Osteocyte (in vitro differentiated cells): ENCODE data around the gene UBL4B. TPM values are rescaled to one million over a fixed set of nuclear protein-coding genes. Genes with fewer than 3 reads are reported as not detected.

Experiments used
- DNase-seq: peaks from one replicate; pipeline ENCODE4 v3.0.0; 2021; ENCODE audit warnings: mixed read lengths; ENCODE audit not compliant: unreplicated experiment; ENCODE audit errors: extremely low spot score
- H3K27ac Mint-ChIP-seq: one replicate; pipeline ENCODE4 v1.8.0; 2021; ENCODE audit warnings: mild to moderate bottlenecking, mixed read lengths; ENCODE audit not compliant: unreplicated experiment
- H3K27me3 Mint-ChIP-seq: one replicate; pipeline ENCODE4 v1.8.0; 2021; ENCODE audit warnings: mixed read lengths; ENCODE audit not compliant: unreplicated experiment
- H3K36me3 Mint-ChIP-seq: one replicate; pipeline ENCODE4 v1.8.0; 2021; ENCODE audit warnings: mixed read lengths; ENCODE audit not compliant: unreplicated experiment
- H3K4me1 Mint-ChIP-seq: one replicate; pipeline ENCODE4 v1.8.0; 2021; ENCODE audit warnings: mixed read lengths; ENCODE audit not compliant: unreplicated experiment
- H3K4me3 Mint-ChIP-seq: one replicate; pipeline ENCODE4 v1.8.0; 2021; ENCODE audit warnings: mild to moderate bottlenecking, moderate library complexity, mixed read lengths; ENCODE audit not compliant: unreplicated experiment
- H3K9me3 Mint-ChIP-seq: one replicate; pipeline ENCODE4 v1.8.0; 2021; ENCODE audit warnings: mixed read lengths; ENCODE audit not compliant: unreplicated experiment
- CTCF ChIP-seq: fragments of 200-600 bp; sonication (generic); IDR thresholded peaks from 2 replicates; pipeline ENCODE4 v1.5.0; 2021; ENCODE audit warnings: antibody characterized with exemption, mild to moderate bottlenecking, moderate library complexity
- total RNA-seq: library from RNA; stranded (reverse); gene quantifications from 2 replicates; pipeline ENCODE4 v1.2.1, GENCODE V29; 2021

The UBL4B gene
- total RNA-seq, 1 donor from 2014 or later, result not detected

DNA sequence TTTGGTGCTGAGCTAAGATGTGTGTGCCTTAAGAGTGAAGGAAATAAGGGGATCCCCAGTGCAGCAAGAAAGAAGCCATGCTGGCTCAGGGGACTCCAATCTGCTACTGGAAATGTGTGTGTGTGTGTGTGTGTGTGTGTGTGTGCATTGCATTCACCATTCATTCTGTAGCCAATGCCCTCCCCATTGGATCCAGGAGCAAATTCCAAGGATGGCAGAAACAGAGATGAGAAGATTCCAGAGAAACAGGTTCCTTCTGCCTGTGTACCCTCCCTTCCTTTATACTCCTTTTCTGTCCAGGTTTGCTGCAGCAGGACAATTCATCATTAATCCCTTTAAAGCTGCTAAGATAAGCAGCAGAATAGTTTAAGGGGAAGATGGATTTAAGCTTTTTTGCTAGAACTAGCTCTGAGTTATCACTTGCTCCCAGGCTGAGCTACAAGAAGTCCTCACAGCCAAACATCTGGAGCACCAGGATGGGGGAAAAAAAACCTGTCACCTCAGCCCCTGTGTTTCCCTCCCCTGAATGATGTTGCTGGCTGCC, 41.2 kb downstream of the UBL4B start:
- no peak for DNase-seq
- Mint-ChIP-seq H3K4me1 (peaks cover 6% of the 10 kb centered on the region), H3K4me3 (no peak overlapping the region), H3K27ac (no peak overlapping the region), H3K36me3 (no peaks in the 10 kb centered on the region), H3K9me3 (no peaks in the 10 kb centered on the region), H3K27me3 (peaks cover 45% of the 10 kb centered on the region)
- TF ChIP-seq CTCF, result no peak

- Mint-ChIP-seq H3K9me3 (no peaks in the 10 kb centered on the region), H3K27me3 (peaks cover 40% of the 10 kb centered on the region), H3K4me3 (no peak overlapping the region), H3K27ac (no peak overlapping the region), H3K36me3 (no peaks in the 10 kb centered on the region), H3K4me1 (peaks cover under 1% of the 10 kb centered on the region)
- TF ChIP-seq CTCF, result no peak
- DNase-seq, result peak; percentile 92
Observed at GRCh38 chr1:110155878-110156522, 43.8 kb downstream of the UBL4B start.

- H3K4me3 Mint-ChIP-seq, result no peak overlapping the region
- no peaks in the 10 kb centered on the region for H3K4me1 Mint-ChIP-seq
- H3K27me3 Mint-ChIP-seq, result peaks cover 23% of the 10 kb centered on the region
- no peak for TF ChIP-seq CTCF
- no peak for DNase-seq
- H3K27ac Mint-ChIP-seq, result no peak overlapping the region
- no peaks in the 10 kb centered on the region for H3K36me3 Mint-ChIP-seq
- no peaks in the 10 kb centered on the region for H3K9me3 Mint-ChIP-seq
Observed at GRCh38 chr1:110158261-110158660, 46.0 kb downstream of the UBL4B start.

DNA sequence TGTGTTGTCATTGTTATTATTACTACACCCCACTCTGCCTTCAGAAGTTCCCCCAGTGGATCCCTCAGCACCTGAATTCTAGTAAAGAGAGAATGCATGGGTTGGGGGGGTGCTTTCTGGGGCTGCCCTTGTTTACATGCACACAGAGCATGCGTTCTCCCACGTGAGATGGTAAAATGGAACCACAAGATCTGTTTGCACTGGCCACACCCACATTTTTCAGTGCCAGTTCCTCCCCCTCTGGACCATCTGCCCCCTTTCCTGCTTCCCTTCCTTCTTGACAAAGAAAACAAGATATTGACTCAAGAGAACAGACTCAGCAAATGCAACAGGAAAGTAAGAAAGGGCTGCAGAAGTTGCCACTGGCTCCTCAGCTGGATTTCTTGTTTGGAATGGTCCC, 46.9 kb downstream of the UBL4B start:
- no peak overlapping the region for H3K27ac Mint-ChIP-seq
- DNase-seq, result no peak
- no peaks in the 10 kb centered on the region for H3K36me3 Mint-ChIP-seq
- no peaks in the 10 kb centered on the region for H3K9me3 Mint-ChIP-seq
- TF ChIP-seq CTCF, result no peak
- peaks cover 15% of the 10 kb centered on the region for H3K27me3 Mint-ChIP-seq
- no peak overlapping the region for H3K4me3 Mint-ChIP-seq
- no peaks in the 10 kb centered on the region for H3K4me1 Mint-ChIP-seq

DNA sequence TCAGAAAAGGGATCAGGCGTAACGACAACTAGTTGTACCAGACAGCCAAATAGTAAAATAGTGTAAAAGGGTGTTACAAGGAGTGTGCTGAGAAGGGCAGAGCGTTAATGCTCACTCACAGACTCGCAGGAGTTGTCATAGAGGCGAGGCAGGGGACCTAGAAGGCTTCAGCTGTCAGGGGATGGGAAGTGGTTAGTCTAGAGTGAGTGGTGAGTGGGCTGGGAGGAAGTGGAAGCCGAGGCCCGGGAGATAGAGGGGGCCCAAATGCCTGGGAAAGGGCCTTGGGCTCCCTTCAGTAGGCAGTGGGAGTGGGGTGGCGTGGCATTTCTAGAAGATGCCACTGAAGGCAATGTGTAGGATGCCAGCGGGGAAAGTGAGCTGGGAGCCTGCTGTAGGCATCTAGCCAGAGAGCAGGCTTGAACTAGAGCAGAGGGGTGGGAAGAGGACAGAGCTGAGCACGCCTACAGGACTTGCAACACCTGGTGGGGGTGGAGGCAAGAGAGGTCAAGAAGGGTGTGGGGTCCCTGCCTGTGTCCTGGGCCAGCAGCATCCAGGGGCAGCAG, 48.4 kb downstream of the UBL4B start:
- TF ChIP-seq CTCF, result no peak
- DNase-seq, result no peak
- H3K4me1 Mint-ChIP-seq, result no peaks in the 10 kb centered on the region
- peaks cover 8% of the 10 kb centered on the region for H3K27me3 Mint-ChIP-seq
- H3K9me3 Mint-ChIP-seq, result no peaks in the 10 kb centered on the region
- H3K27ac Mint-ChIP-seq, result no peak overlapping the region
- H3K36me3 Mint-ChIP-seq, result no peaks in the 10 kb centered on the region
- H3K4me3 Mint-ChIP-seq, result no peak overlapping the region
